ENCODE measurements around the gene LARP4. TPM values are rescaled to one million over a fixed set of nuclear protein-coding genes. Genes with fewer than 3 reads are reported as not detected.
"Not testable (repeated sequence)": the region's sequence is repeated elsewhere in the genome, so short reads cannot be mapped to it uniquely, and the experiment has no call there.

The LARP4 gene
- total and polyA plus RNA-seq, 2 donors (not counting 1 experiment from before 2014, with no cell fraction given): 33.9 TPM

DNA sequence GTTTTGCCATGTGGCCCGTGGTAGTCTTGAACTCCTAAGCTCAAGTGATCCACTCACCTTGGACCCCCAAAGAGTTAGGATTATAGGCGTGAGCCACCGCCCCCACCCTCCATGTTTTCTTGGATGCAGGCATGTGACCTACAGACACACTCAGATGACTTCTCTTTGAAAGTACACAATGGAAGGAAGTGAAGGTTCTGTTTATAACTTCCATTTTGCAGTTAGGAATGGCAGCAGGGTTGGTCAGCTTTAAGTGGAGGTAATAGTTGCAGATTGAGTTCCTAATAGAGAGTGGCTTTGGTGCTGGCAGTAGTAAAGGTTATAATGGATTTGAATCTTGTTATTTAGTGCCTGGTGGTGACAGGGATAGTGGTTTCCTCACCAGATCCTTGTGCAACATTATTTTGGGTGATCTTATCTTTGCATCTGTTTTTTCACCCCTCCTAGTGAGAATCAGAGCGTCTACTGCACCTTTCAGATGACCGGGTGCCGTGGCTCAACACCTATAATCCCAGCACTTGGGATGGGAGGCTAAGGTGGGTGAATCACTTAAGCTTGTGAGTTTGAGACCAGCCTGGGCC is 15.3 kb downstream of the LARP4 start:
- peaks cover 2% of the 10 kb centered on the region for H4K20me1 ChIP-seq (ENCODE audit: control insufficient read depth, extremely low read depth, insufficient read depth, low read length)
- H3K79me2 ChIP-seq (ENCODE audit: control insufficient read depth, insufficient read depth, low read length): peaks cover 80% of the 10 kb centered on the region
- no peak overlapping the region for H2AFZ ChIP-seq (ENCODE audit: low read length)
- no peak overlapping the region for H3K4me3 ChIP-seq (replicated peaks in 1 of 4; ENCODE audit: control extremely low read depth in 1 of 4, insufficient read depth in 1 of 4, low read depth in 3 of 4, low read length in 4 of 4)
- H3K27ac ChIP-seq (ENCODE audit: insufficient read depth, low read length): no peak overlapping the region
- TF ChIP-seq, protein P1, sequence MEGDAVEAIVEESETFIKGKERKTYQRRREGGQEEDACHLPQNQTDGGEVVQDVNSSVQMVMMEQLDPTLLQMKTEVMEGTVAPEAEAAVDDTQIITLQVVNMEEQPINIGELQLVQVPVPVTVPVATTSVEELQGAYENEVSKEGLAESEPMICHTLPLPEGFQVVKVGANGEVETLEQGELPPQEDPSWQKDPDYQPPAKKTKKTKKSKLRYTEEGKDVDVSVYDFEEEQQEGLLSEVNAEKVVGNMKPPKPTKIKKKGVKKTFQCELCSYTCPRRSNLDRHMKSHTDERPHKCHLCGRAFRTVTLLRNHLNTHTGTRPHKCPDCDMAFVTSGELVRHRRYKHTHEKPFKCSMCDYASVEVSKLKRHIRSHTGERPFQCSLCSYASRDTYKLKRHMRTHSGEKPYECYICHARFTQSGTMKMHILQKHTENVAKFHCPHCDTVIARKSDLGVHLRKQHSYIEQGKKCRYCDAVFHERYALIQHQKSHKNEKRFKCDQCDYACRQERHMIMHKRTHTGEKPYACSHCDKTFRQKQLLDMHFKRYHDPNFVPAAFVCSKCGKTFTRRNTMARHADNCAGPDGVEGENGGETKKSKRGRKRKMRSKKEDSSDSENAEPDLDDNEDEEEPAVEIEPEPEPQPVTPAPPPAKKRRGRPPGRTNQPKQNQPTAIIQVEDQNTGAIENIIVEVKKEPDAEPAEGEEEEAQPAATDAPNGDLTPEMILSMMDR (conservative IDR thresholded peaks at IDR 0.05 in 1 of 2, IDR thresholded peaks at IDR 0.05 in 1 of 2; ENCODE audit: low read depth in 1 of 2, low read length in 2 of 2): no peak
- no peak for TF ChIP-seq EZH2 (IDR thresholded peaks at IDR 0.05; ENCODE audit: low read length, missing control alignments)
- no peak for DNase-seq (ENCODE audit: low read depth in 2 of 2)
- H3K9me3 ChIP-seq (ENCODE audit: control insufficient read depth, insufficient read depth, low read depth, low read length): no peaks in the 10 kb centered on the region
- H3K4me2 ChIP-seq (ENCODE audit: extremely low read depth, insufficient read depth, low read length): no peak overlapping the region
- no peaks in the 10 kb centered on the region for H3K27me3 ChIP-seq (ENCODE audit: control insufficient read depth, insufficient read depth, low read length)
- H3K36me3 ChIP-seq (ENCODE audit: control insufficient read depth, insufficient read depth, low read length): no peaks in the 10 kb centered on the region
- no peaks in the 10 kb centered on the region for H3K4me1 ChIP-seq (ENCODE audit: control insufficient read depth, extremely low read depth, insufficient read depth, low read length)
- no peak overlapping the region for H3K9ac ChIP-seq (ENCODE audit: insufficient read depth, low read length)

DNA sequence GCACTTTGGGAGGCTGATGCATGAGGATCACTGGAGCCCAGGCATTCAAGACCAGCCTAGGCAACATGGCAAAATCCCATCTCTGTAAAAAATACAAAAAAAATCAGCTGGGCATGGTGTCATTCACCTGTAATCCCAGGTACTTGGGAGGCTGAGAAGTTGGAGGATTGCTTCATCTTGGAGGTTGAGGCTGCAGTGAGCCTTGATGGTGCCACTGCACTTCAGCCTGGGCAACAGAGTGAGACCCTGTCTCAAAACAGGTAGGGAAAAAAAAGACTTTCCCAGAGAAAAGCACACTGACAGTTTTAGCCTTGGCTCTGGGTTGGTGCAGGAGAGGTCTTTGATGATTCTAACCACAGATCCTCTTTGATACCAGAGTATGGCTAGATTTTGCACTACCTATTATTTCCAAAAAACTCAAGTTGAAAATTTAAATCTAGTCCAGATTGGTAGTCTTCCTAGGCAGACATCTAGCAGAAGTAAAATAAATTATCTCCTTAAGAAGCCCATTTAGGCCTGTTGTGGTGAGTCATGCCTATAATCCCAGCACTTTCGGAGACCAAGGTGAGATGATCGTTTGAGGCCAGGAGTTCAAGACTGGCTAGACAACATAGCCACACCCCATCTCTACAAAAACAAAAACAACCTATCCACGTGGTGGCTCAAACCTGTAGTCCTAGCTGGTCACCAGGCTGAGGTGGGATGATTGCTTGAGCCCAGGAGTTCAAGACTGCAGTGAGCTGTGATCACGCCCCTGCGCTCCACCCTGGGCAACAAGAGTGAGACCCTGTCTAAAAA is 18.6 kb downstream of the LARP4 start:
- no peaks in the 10 kb centered on the region for H3K27me3 ChIP-seq (ENCODE audit: control insufficient read depth, insufficient read depth, low read length)

DNA sequence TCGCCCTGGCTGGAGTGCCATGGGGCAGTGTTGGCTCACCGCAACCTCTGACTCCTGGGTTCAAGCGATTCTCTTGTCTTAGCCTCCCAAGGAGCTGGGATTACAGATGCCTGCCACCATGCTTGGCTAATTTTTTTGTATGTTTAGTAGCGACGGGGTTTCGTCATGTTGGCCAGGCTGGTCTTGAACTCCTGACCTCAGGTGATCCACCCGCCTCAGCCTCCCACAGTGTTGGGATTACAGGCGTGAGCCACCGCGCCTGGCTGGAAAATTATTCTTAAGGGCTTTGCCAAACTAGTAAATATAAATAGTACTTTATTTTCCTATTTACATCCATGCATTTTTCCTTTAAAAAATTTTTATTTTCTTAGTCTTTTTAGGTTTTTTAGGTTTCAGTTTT is 22.2 kb downstream of the LARP4 start:
- H3K79me2 ChIP-seq (ENCODE audit: control insufficient read depth, insufficient read depth, low read length): peaks cover 35% of the 10 kb centered on the region
- not testable (repeated sequence) for H4K20me1 ChIP-seq (ENCODE audit: control insufficient read depth, extremely low read depth, insufficient read depth, low read length); H3K27ac ChIP-seq (ENCODE audit: insufficient read depth, low read length); H3K4me3 ChIP-seq (replicated peaks in 1 of 4; ENCODE audit: control extremely low read depth in 1 of 4, insufficient read depth in 1 of 4, low read depth in 3 of 4, low read length in 4 of 4); DNase-seq (ENCODE audit: low read depth in 2 of 2); H3K9ac ChIP-seq (ENCODE audit: insufficient read depth, low read length); H2AFZ ChIP-seq (ENCODE audit: low read length); H3K27me3 ChIP-seq (ENCODE audit: control insufficient read depth, insufficient read depth, low read length); H3K9me3 ChIP-seq (ENCODE audit: control insufficient read depth, insufficient read depth, low read depth, low read length); H3K36me3 ChIP-seq (ENCODE audit: control insufficient read depth, insufficient read depth, low read length); H3K4me1 ChIP-seq (ENCODE audit: control insufficient read depth, extremely low read depth, insufficient read depth, low read length); H3K4me2 ChIP-seq (ENCODE audit: extremely low read depth, insufficient read depth, low read length)

More for the DNA sequence above, 18.6 kb downstream of the LARP4 start:
- H3K4me3 ChIP-seq (replicated peaks in 1 of 4; ENCODE audit: control extremely low read depth in 1 of 4, insufficient read depth in 1 of 4, low read depth in 3 of 4, low read length in 4 of 4): no peak overlapping the region
- no peak for DNase-seq (ENCODE audit: low read depth in 2 of 2)
- peaks cover 58% of the 10 kb centered on the region for H3K79me2 ChIP-seq (ENCODE audit: control insufficient read depth, insufficient read depth, low read length)
- no peaks in the 10 kb centered on the region for H3K36me3 ChIP-seq (ENCODE audit: control insufficient read depth, insufficient read depth, low read length)
- no peak overlapping the region for H3K9ac ChIP-seq (ENCODE audit: insufficient read depth, low read length)
- H3K27ac ChIP-seq (ENCODE audit: insufficient read depth, low read length): no peak overlapping the region
- H2AFZ ChIP-seq (ENCODE audit: low read length): no peak overlapping the region
- no peak overlapping the region for H3K4me2 ChIP-seq (ENCODE audit: extremely low read depth, insufficient read depth, low read length)
- no peaks in the 10 kb centered on the region for H3K4me1 ChIP-seq (ENCODE audit: control insufficient read depth, extremely low read depth, insufficient read depth, low read length)
- TF ChIP-seq, protein P1 (conservative IDR thresholded peaks at IDR 0.05 in 1 of 2, IDR thresholded peaks at IDR 0.05 in 1 of 2; ENCODE audit: low read depth in 1 of 2, low read length in 2 of 2): no peak
- no peaks in the 10 kb centered on the region for H4K20me1 ChIP-seq (ENCODE audit: control insufficient read depth, extremely low read depth, insufficient read depth, low read length)
- H3K9me3 ChIP-seq (ENCODE audit: control insufficient read depth, insufficient read depth, low read depth, low read length): no peaks in the 10 kb centered on the region

DNA sequence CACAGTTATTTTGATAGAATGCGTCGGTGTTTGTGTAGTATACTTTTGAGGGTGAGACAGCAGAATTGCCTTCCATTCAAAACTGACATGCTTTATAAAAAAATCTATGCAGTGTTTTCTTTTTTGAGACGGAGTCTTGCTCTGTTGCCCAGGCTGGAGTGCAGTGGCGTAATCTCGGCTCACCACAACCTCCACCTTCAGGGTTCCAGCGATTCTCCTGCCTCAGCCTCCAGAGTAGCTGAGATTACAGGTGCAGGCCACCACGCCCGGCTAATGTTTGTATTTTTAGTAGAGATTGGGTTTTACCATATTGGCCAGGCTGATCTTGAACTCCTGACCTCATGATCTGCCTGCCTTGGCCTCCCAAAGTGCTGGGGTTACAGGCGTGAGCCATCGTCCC is 22.7 kb downstream of the LARP4 start:
- not testable (repeated sequence) for H4K20me1 ChIP-seq (ENCODE audit: control insufficient read depth, extremely low read depth, insufficient read depth, low read length); H3K27ac ChIP-seq (ENCODE audit: insufficient read depth, low read length); H3K9me3 ChIP-seq (ENCODE audit: control insufficient read depth, insufficient read depth, low read depth, low read length); DNase-seq (ENCODE audit: low read depth in 2 of 2); H2AFZ ChIP-seq (ENCODE audit: low read length); H3K27me3 ChIP-seq (ENCODE audit: control insufficient read depth, insufficient read depth, low read length); H3K4me2 ChIP-seq (ENCODE audit: extremely low read depth, insufficient read depth, low read length); H3K9ac ChIP-seq (ENCODE audit: insufficient read depth, low read length); H3K36me3 ChIP-seq (ENCODE audit: control insufficient read depth, insufficient read depth, low read length); H3K4me1 ChIP-seq (ENCODE audit: control insufficient read depth, extremely low read depth, insufficient read depth, low read length); H3K4me3 ChIP-seq (replicated peaks in 1 of 4; ENCODE audit: control extremely low read depth in 1 of 4, insufficient read depth in 1 of 4, low read depth in 3 of 4, low read length in 4 of 4)
- H3K79me2 ChIP-seq (ENCODE audit: control insufficient read depth, insufficient read depth, low read length): peaks cover 32% of the 10 kb centered on the region
